DND-41 (cell line): Measurements from ENCODE around the gene BORCS6.
A peak's percentile ranks its signal among the peaks of the same experiment; 100 is the strongest.

Source experiments
- ATAC-seq: fragments of 200-7000 bp; cut with Tn5 transposase; 3 replicates; pipeline ENCODE4 v1.9.1; 2021; ENCODE audit warnings: low read depth; ENCODE audit not compliant: insufficient read depth
- DNase-seq: peaks from one replicate; pipeline ENCODE4 v3.0.0-alpha.2; 2020
- H2AFZ ChIP-seq: 2 replicates; pipeline ENCODE4 v1.6.0; 2012; ENCODE audit warnings: low read depth, low read length
- H3K27ac ChIP-seq: 2 replicates; pipeline ENCODE4 v1.5.1; 2012; ENCODE audit warnings: low read length, inconsistent platforms
- H3K27me3 ChIP-seq: fragments of 200-600 bp; sonication (generic); 2 replicates; pipeline ENCODE4 v1.6.0; 2012; ENCODE audit warnings: low read length, mild to moderate bottlenecking, inconsistent platforms; ENCODE audit not compliant: insufficient read depth, poor library complexity
- H3K36me3 ChIP-seq: 2 replicates; pipeline ENCODE4 v1.5.1; 2012; ENCODE audit warnings: low read length, inconsistent platforms; ENCODE audit not compliant: insufficient read depth
- H3K4me1 ChIP-seq: 2 replicates; pipeline ENCODE4 v1.5.1; 2012; ENCODE audit warnings: mild to moderate bottlenecking, low read length; ENCODE audit not compliant: insufficient read depth
- H3K4me2 ChIP-seq: 2 replicates; pipeline ENCODE4 v1.6.0; 2012; ENCODE audit warnings: mild to moderate bottlenecking, moderate library complexity, low read length, inconsistent platforms; ENCODE audit not compliant: insufficient read depth
- H3K4me3 ChIP-seq, 2 experiments: fragments of 200-600 bp in 1 of 2; shearing (Covaris generic) in 1 of 2; 2 replicates each; pipeline ENCODE4 v1.5.1; 2012 to 2016; ENCODE audit warnings: inconsistent platforms in 2 of 2, low read length in 2 of 2, mild to moderate bottlenecking in 2 of 2, low read depth in 1 of 2, moderate library complexity in 1 of 2
- H3K79me2 ChIP-seq: 2 replicates; pipeline ENCODE4 v1.6.0; 2012; ENCODE audit warnings: low read length, inconsistent platforms; ENCODE audit not compliant: insufficient read depth
- H3K9ac ChIP-seq: 2 replicates; pipeline ENCODE4 v1.6.0; 2012; ENCODE audit warnings: low read depth, mild to moderate bottlenecking, inconsistent platforms, low read length, moderate library complexity
- H3K9me3 ChIP-seq: 2 replicates; pipeline ENCODE4 v1.5.1; 2012; ENCODE audit warnings: low read length, moderate library complexity, mild to moderate bottlenecking, inconsistent platforms; ENCODE audit not compliant: insufficient read depth, severe bottlenecking
- H4K20me1 ChIP-seq: 2 replicates; pipeline ENCODE4 v1.6.0; 2012; ENCODE audit warnings: low read length; ENCODE audit not compliant: insufficient read depth
- CTCF ChIP-seq: IDR thresholded peaks from 2 replicates; pipeline ENCODE4 v1.5.1; 2012; ENCODE audit warnings: borderline replicate concordance, low read length, moderate library complexity, mild to moderate bottlenecking; ENCODE audit not compliant: poor library complexity, severe bottlenecking; ENCODE audit errors: extremely low read depth
- EZH2 ChIP-seq: IDR thresholded peaks from 3 replicates; pipeline ENCODE4 v1.6.1; 2012; ENCODE audit warnings: borderline replicate concordance, low read depth, mild to moderate bottlenecking, moderate library complexity, low read length, inconsistent platforms; ENCODE audit not compliant: severe bottlenecking

BORCS6 gene

GRCh38 chr17:8159459-8160223, 30.3 kb downstream of the BORCS6 start:
- Histone ChIP-seq H3K4me2 (0 out of 2 replicates have a peak overlapping the region, but pooled peaks have one; percentile 3), H2AFZ (no peak overlapping the region), H3K4me3 (no peak overlapping the region), H3K4me1 (peaks cover 81% of the 10 kb centered on the region), H3K27me3 (no peaks in the 10 kb centered on the region), H3K27ac (no peak overlapping the region), H3K9me3 (no peaks in the 10 kb centered on the region), H3K36me3 (peaks cover 39% of the 10 kb centered on the region), H3K79me2 (peaks cover 41% of the 10 kb centered on the region), H3K9ac (no peak overlapping the region), H4K20me1 (peaks cover 26% of the 10 kb centered on the region)
- ATAC-seq, result no peak
- DNase-seq, result no peak
- no peak for TF ChIP-seq EZH2

- Histone ChIP-seq H3K27me3 (no peaks in the 10 kb centered on the region), H3K27ac (no peak overlapping the region), H3K9me3 (no peaks in the 10 kb centered on the region), H3K36me3 (peaks cover 39% of the 10 kb centered on the region), H4K20me1 (peaks cover 26% of the 10 kb centered on the region), H3K4me2 (peak overlapping the region; percentile 59), H3K9ac (no peak overlapping the region), H3K4me3 (no peak overlapping the region), H3K79me2 (peaks cover 41% of the 10 kb centered on the region), H2AFZ (no peak overlapping the region), H3K4me1 (peaks cover 81% of the 10 kb centered on the region)
- ATAC-seq (no peak), DNase-seq (no peak)
- no peak for TF ChIP-seq EZH2
- no peak for TF ChIP-seq CTCF
Measured at GRCh38 chr17:8159032-8159400, 31.0 kb downstream of the BORCS6 start.

DNA sequence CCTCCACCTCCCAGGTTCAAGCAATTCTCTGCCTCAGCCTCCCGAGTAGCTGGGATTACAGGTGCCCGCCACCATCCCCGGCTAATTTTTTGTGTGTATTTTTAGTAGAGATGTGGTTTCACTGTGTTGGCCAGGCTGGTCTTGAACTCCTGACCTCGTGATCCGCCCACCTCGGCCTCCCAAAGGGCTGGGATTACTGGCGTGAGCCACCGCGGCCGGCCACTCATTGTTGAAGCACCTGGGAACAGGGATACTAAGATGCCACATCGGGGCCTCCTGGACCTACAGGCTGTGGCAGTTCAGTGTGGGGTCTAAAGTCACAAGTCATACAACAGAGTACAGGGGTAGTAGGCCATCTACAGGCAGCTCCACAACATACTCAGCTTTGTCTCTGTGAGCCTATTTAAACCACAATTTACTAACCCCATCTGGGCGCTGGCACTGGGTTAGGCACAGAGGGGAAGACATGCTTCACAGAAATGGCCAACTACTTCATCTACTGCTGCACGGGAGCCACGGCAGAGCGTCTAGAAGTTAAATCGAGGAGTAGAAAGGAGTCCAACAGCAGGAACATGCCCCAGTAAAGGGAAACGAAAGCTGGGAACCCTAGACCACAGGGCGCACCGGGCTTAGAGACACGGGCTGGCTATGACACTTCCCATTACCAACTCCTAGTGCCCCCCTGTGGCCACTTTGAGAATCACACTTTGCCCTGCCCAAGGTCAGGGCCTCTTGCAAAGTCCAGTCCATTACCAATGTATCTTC, 31.5 kb downstream of the BORCS6 start:
- Histone ChIP-seq H3K27ac (peak overlapping the region; percentile 71), H3K36me3 (peaks cover 39% of the 10 kb centered on the region), H4K20me1 (peaks cover 26% of the 10 kb centered on the region), H3K27me3 (no peaks in the 10 kb centered on the region), H3K9ac (peak overlapping the region; percentile 34), H3K4me3 (peak overlapping the region in 1 of 2 experiments; percentile 32; a peak in 2 of 4 replicates), H3K79me2 (peaks cover 39% of the 10 kb centered on the region), H2AFZ (no peak overlapping the region), H3K4me1 (peaks cover 78% of the 10 kb centered on the region), H3K9me3 (no peaks in the 10 kb centered on the region), H3K4me2 (peak overlapping the region; percentile 59)
- TF ChIP-seq CTCF (peak; percentile 92), EZH2 (no peak)
- peak; percentile 89 for DNase-seq
- ATAC-seq, result peak; percentile 34
